HG02943 (cell line): Measurements from ENCODE around the gene DNAH1.
"Not testable (repeated sequence)": the region's sequence is repeated elsewhere in the genome, so short reads cannot be mapped to it uniquely, and the experiment has no call there.

Experiments
- ATAC-seq: cut with Tn5 transposase; IDR thresholded peaks from one replicate; pipeline ENCODE4 v1.9.1; 2021; ENCODE audit warnings: mild to moderate bottlenecking, low read depth, moderate library complexity; ENCODE audit not compliant: unreplicated experiment

The DNAH1 gene

GRCh38 chr3:52331091-52331490 is 15.0 kb downstream of the DNAH1 start:
- ATAC-seq = no peak

- ATAC-seq = no peak
Observed at GRCh38 chr3:52331906-52332305, 15.8 kb downstream of the DNAH1 start.

GRCh38 chr3:52333869-52334557 is 17.9 kb downstream of the DNAH1 start:
- ATAC-seq = no peak

- ATAC-seq = not testable (repeated sequence)
Observed at GRCh38 chr3:52338131-52338530, 22.0 kb downstream of the DNAH1 start.

GRCh38 chr3:52339612-52340011 is 23.5 kb downstream of the DNAH1 start:
- no peak for ATAC-seq

- ATAC-seq = no peak
Observed at GRCh38 chr3:52341123-52341522, 25.0 kb downstream of the DNAH1 start.

GRCh38 chr3:52343946-52344600 is 28.0 kb downstream of the DNAH1 start:
- no peak for ATAC-seq

GRCh38 chr3:52345521-52346109 is 29.5 kb downstream of the DNAH1 start:
- ATAC-seq = no peak

GRCh38 chr3:52346623-52347530 is 30.8 kb downstream of the DNAH1 start:
- no peak for ATAC-seq

- ATAC-seq = no peak
Observed at GRCh38 chr3:52347716-52348635, 31.9 kb downstream of the DNAH1 start.

- ATAC-seq = no peak
Observed at GRCh38 chr3:52349131-52349530, 33.0 kb downstream of the DNAH1 start.

GRCh38 chr3:52349611-52350395 is 33.7 kb downstream of the DNAH1 start:
- ATAC-seq = no peak

GRCh38 chr3:52350416-52350815 is 34.3 kb downstream of the DNAH1 start:
- ATAC-seq = no peak

- ATAC-seq = no peak
Observed at GRCh38 chr3:52350981-52351761, 35.1 kb downstream of the DNAH1 start.

- ATAC-seq = no peak
Observed at GRCh38 chr3:52351762-52352368, 35.7 kb downstream of the DNAH1 start.

GRCh38 chr3:52352566-52352965 is 36.4 kb downstream of the DNAH1 start:
- no peak for ATAC-seq

GRCh38 chr3:52353291-52353855 is 37.3 kb downstream of the DNAH1 start:
- no peak for ATAC-seq

- no peak for ATAC-seq
Observed at GRCh38 chr3:52354676-52355075, 38.6 kb downstream of the DNAH1 start.
